HCT116 (cell line): ENCODE results near the gene MOB3B. TPM values are rescaled to one million over a fixed set of nuclear protein-coding genes. Genes with fewer than 3 reads are reported as not detected.

Source experiments
- ATAC-seq: fragments of 200-7000 bp; cut with Tn5 transposase; 2 replicates; pipeline ENCODE4 v1.9.1; 2020; ENCODE audit warnings: mild to moderate bottlenecking, moderate library complexity
- BruUV-seq: library from RNA; stranded (reverse); fragments of 400-500 nt; replicated peaks from 2 replicates; lab custom pipeline; 2021; lab: Mats Ljungman, UMichigan
- CTCF ChIA-PET: fragments of 300-600 bp; sonication (Branson Sonifier 250); formaldehyde crosslinking; loops from one replicate; lab custom pipeline; 2021; ENCODE audit warnings: antibody characterized with exemption; lab: Charles Lee
- POLR2A ChIA-PET: fragments of 300-600, 350-600 bp; sonication (Branson Sonifier 250); formaldehyde crosslinking; loops from one replicate; lab custom pipeline; 2021; ENCODE audit warnings: antibody characterized with exemption; lab: Charles Lee
- RAD21 ChIA-PET, 2 experiments: fragments of 300-600 bp; sonication (Branson Sonifier 250); formaldehyde crosslinking; loops; one replicate each; lab custom pipeline; 2023; ENCODE audit warnings: low total read pairs in 2 of 2; ENCODE audit not compliant: uncharacterized antibody in 2 of 2, unreplicated experiment in 2 of 2, low non-redundant PET in 1 of 2; lab: Charles Lee
- DNase-seq: peaks from one replicate; pipeline ENCODE4 v3.0.0-alpha.2; 2010; ENCODE audit warnings: low read depth, low spot score
- H2AFZ ChIP-seq: fragments of 200-600 bp; shearing (Covaris generic), sonication (generic); 2 replicates; pipeline ENCODE4 v1.6.1; 2017; ENCODE audit warnings: low read depth, mixed run types, mixed read lengths, antibody characterized with exemption, low read length; ENCODE audit not compliant: poor library complexity, severe bottlenecking
- H3K27ac ChIP-seq: 2 replicates; pipeline ENCODE4 v1.5.1; 2012; ENCODE audit warnings: low read depth, low read length
- H3K27me3 ChIP-seq: fragments of 200-600 bp; sonication (generic); 2 replicates; pipeline ENCODE4 v1.6.1; 2016; ENCODE audit warnings: mixed run types, low read length, mixed read lengths; ENCODE audit not compliant: insufficient read depth
- H3K36me3 ChIP-seq, 2 experiments: fragments of 200-500 bp in 1 of 2; fragments of 200-600 bp in 1 of 2; sonication (Bioruptor generic) in 1 of 2; sonication (generic) in 1 of 2; 2 replicates each; pipeline versions ENCODE4 v1.5.1 to v1.6.1; 2014 to 2016; ENCODE audit warnings: low read length in 2 of 2, inconsistent platforms in 1 of 2, mixed read lengths in 1 of 2, mixed run types in 1 of 2; ENCODE audit not compliant: insufficient read depth in 2 of 2, control insufficient read depth in 1 of 2
- H3K4me1 ChIP-seq, 2 experiments: fragments of 200-600 bp in 1 of 2; sonication (generic) in 1 of 2; 2 replicates each; pipeline versions ENCODE4 v1.5.1 to v1.6.1; 2012 to 2017; ENCODE audit warnings: low read length in 2 of 2, inconsistent platforms in 1 of 2, mild to moderate bottlenecking in 1 of 2, mixed read lengths in 1 of 2, mixed run types in 1 of 2, moderate library complexity in 1 of 2; ENCODE audit not compliant: insufficient read depth in 2 of 2, control insufficient read depth in 1 of 2
- H3K4me2 ChIP-seq: fragments of 200-600 bp; sonication (generic); 2 replicates; pipeline ENCODE4 v1.6.1; 2017; ENCODE audit warnings: mixed run types, low read length, mixed read lengths
- H3K4me3 ChIP-seq, 2 experiments: fragments of 200-600 bp in 1 of 2; sonication (generic) in 1 of 2; replicated peaks in 1 of 2; 2 replicates each; pipeline ENCODE4 v1.5.1; 2011 to 2016; ENCODE audit warnings: low read length in 2 of 2, control low read depth in 1 of 2, low read depth in 1 of 2, mild to moderate bottlenecking in 1 of 2, mixed read lengths in 1 of 2, mixed run types in 1 of 2
- H3K79me2 ChIP-seq: fragments of 200-600 bp; sonication (generic); 2 replicates; pipeline ENCODE4 v1.6.1; 2017; ENCODE audit warnings: mild to moderate bottlenecking, mixed run types, low read length, moderate library complexity, mixed read lengths; ENCODE audit not compliant: insufficient read depth
- H3K9ac ChIP-seq: fragments of 200-600 bp; sonication (generic); 2 replicates; pipeline ENCODE4 v1.6.1; 2016; ENCODE audit warnings: low read length, mixed read lengths
- H3K9me2 ChIP-seq: fragments of 200-600 bp; sonication (generic), shearing (Covaris generic); 2 replicates; pipeline ENCODE4 v1.6.1; 2017; ENCODE audit warnings: mixed run types, mild to moderate bottlenecking, moderate library complexity; ENCODE audit not compliant: insufficient read depth
- H3K9me3 ChIP-seq, 2 experiments: fragments of 200-500 bp in 1 of 2; fragments of 200-600 bp in 1 of 2; sonication (Bioruptor generic) in 1 of 2; sonication (generic) in 1 of 2; 2 replicates each; pipeline ENCODE4 v1.6.1; 2014 to 2017; ENCODE audit warnings: low read length in 2 of 2, mixed read lengths in 2 of 2, inconsistent platforms in 1 of 2, low read depth in 1 of 2, mild to moderate bottlenecking in 1 of 2, mixed run types in 1 of 2, moderate library complexity in 1 of 2; ENCODE audit not compliant: control insufficient read depth in 1 of 2, insufficient read depth in 1 of 2
- H4K20me1 ChIP-seq: fragments of 200-600 bp; sonication (generic), shearing (Covaris generic); 2 replicates; pipeline ENCODE4 v1.6.1; 2017; ENCODE audit warnings: mixed run types, mild to moderate bottlenecking, moderate library complexity; ENCODE audit not compliant: insufficient read depth
- ATF3 ChIP-seq: IDR thresholded peaks from 2 replicates; pipeline ENCODE4 v1.6.1; 2012
- JUND ChIP-seq: IDR thresholded peaks from 2 replicates; pipeline ENCODE4 v1.6.1; 2012
- POLR2A ChIP-seq: IDR thresholded peaks from 2 replicates; pipeline ENCODE4 v1.7.0; 2011; ENCODE audit warnings: borderline replicate concordance; ENCODE audit not compliant: insufficient read depth, insufficient read length; ENCODE audit errors: extremely low read depth
- YY1 ChIP-seq: IDR thresholded peaks from 2 replicates; pipeline ENCODE4 v1.6.1; 2011; ENCODE audit warnings: low read length, low read depth, moderate library complexity, mild to moderate bottlenecking; ENCODE audit not compliant: insufficient replicate concordance; ENCODE audit errors: extremely low read depth
- ZBTB33 ChIP-seq: IDR thresholded peaks from 2 replicates; pipeline ENCODE4 v1.6.1; 2011; ENCODE audit warnings: mild to moderate bottlenecking, low read length, moderate library complexity; ENCODE audit not compliant: insufficient replicate concordance; ENCODE audit errors: extremely low read depth
- intact Hi-C: fragments of 100-400 bp; cut with micrococcal nuclease; formaldehyde crosslinking; loops from 2 replicates; pipeline ENCODE4 v1.10.0; 2022
- total RNA-seq: library from RNA; stranded (reverse); gene quantifications from one replicate; pipeline ENCODE4 v1.2.1, GENCODE V29; 2021; ENCODE audit not compliant: unreplicated experiment

Gene MOB3B
- total RNA-seq, 1 experiment from 2014 or later = 1.2 TPM

- TF ChIP-seq ZBTB33 (no peak), POLR2A (no peak), ATF3 (no peak), YY1 (no peak)
- TF ChIP-seq, all 23 proteins: peak for 0
These were observed 6.5 kb downstream of the MOB3B start (continued) for GRCh38 chr9:27523141-27523540.

GRCh38 chr9:27520986-27521385, 8.6 kb downstream of the MOB3B start:
- Histone ChIP-seq H3K9me3 (no peaks in the 10 kb centered on the region), H3K27ac (no peak overlapping the region), H4K20me1 (no peaks in the 10 kb centered on the region), H3K4me1 (no peaks in the 10 kb centered on the region), H3K36me3 (no peaks in the 10 kb centered on the region), H3K4me2 (no peak overlapping the region), H3K9me2 (no peaks in the 10 kb centered on the region), H3K9ac (no peak overlapping the region), H3K27me3 (no peaks in the 10 kb centered on the region), H2AFZ (no peak overlapping the region), H3K4me3 (no peak overlapping the region), H3K79me2 (no peaks in the 10 kb centered on the region)
- no peak for ATAC-seq
- CTCF ChIA-PET = no interaction called here
- no peak for DNase-seq
- intact Hi-C loops = no loop called here
- RAD21 ChIA-PET = no interaction called here
- POLR2A ChIA-PET = no interaction called here
- BruUV-seq = no TSS peak
- TF ChIP-seq YY1 (no peak), JUND (no peak)
